OCI-LY7 (cell line): ENCODE data around the gene ZNF148. TPM values are rescaled to one million over a fixed set of nuclear protein-coding genes. Genes with fewer than 3 reads are reported as not detected.

Experiments used
- BruUV-seq: library from RNA; stranded (reverse); fragments of 400-500 nt; replicated peaks from 2 replicates; lab custom pipeline; 2021; lab: Mats Ljungman, UMichigan
- CTCF ChIA-PET: fragments of 300-600 bp; sonication (Branson Sonifier 250); formaldehyde crosslinking; loops from one replicate; lab custom pipeline; 2022; ENCODE audit warnings: antibody characterized with exemption; ENCODE audit not compliant: unreplicated experiment; lab: Charles Lee
- POLR2A ChIA-PET: fragments of 300-600 bp; sonication (Branson Sonifier 250); formaldehyde crosslinking; loops from one replicate; lab custom pipeline; 2022; ENCODE audit warnings: antibody characterized with exemption; lab: Charles Lee
- DNase-seq: peaks from one replicate; pipeline ENCODE4 v3.0.0-alpha.2; 2015; ENCODE audit warnings: low spot score
- H2AFZ ChIP-seq: fragments of 200-600 bp; sonication (generic), shearing (Covaris generic); 2 replicates; pipeline ENCODE4 v1.6.1; 2014; ENCODE audit warnings: mild to moderate bottlenecking, antibody characterized with exemption, low read length, moderate library complexity
- H3K27ac ChIP-seq: fragments of 200-600 bp; sonication (generic); 2 replicates; pipeline ENCODE4 v1.5.1; 2014; ENCODE audit warnings: mixed run types, low read depth, mild to moderate bottlenecking, moderate library complexity, low read length, inconsistent platforms; ENCODE audit not compliant: poor library complexity, severe bottlenecking
- H3K36me3 ChIP-seq: fragments of 200-600 bp; sonication (generic); 2 replicates; pipeline ENCODE4 v1.6.1; 2014; ENCODE audit warnings: mild to moderate bottlenecking, antibody characterized with exemption, low read length, moderate library complexity, mixed read lengths; ENCODE audit not compliant: insufficient read depth
- H3K4me1 ChIP-seq: fragments of 200-600 bp; sonication (generic); 2 replicates; pipeline ENCODE4 v1.5.1; 2014; ENCODE audit warnings: mild to moderate bottlenecking, low read length; ENCODE audit not compliant: insufficient read depth, poor library complexity, severe bottlenecking
- H3K4me2 ChIP-seq: fragments of 200-600 bp; sonication (generic); 2 replicates; pipeline ENCODE4 v1.6.1; 2014; ENCODE audit warnings: mild to moderate bottlenecking, low read length
- H3K4me3 ChIP-seq: fragments of 200-600 bp; sonication (generic); 2 replicates; pipeline ENCODE4 v1.5.1; 2014; ENCODE audit warnings: mild to moderate bottlenecking, low read depth, low read length; ENCODE audit not compliant: poor library complexity, severe bottlenecking
- H3K79me2 ChIP-seq: fragments of 200-600 bp; sonication (generic); 2 replicates; pipeline ENCODE4 v1.6.1; 2016; ENCODE audit warnings: low read depth, mild to moderate bottlenecking, low read length, moderate library complexity, mixed read lengths; ENCODE audit not compliant: insufficient read depth
- H3K9me2 ChIP-seq: fragments of 200-600 bp; sonication (generic); 2 replicates; pipeline ENCODE4 v1.6.1; 2016; ENCODE audit warnings: mild to moderate bottlenecking, low read length, mixed read lengths; ENCODE audit not compliant: insufficient read depth
- H3K9me3 ChIP-seq: fragments of 200-600 bp; sonication (generic); 2 replicates; pipeline ENCODE4 v1.6.1; 2014; ENCODE audit warnings: mild to moderate bottlenecking, mixed run types, low read length, mixed read lengths
- H4K20me1 ChIP-seq: fragments of 200-600 bp; sonication (generic); 2 replicates; pipeline ENCODE4 v1.6.1; 2014; ENCODE audit warnings: mild to moderate bottlenecking, antibody characterized with exemption, low read length, moderate library complexity, mixed read lengths; ENCODE audit not compliant: insufficient read depth
- EZH2phosphoT487 ChIP-seq: fragments of 200-600 bp; sonication (generic); IDR thresholded peaks from 2 replicates; pipeline ENCODE4 v1.6.1; 2018; ENCODE audit warnings: low read depth, borderline replicate concordance, mild to moderate bottlenecking, mixed run types, antibody characterized with exemption, low read length, moderate library complexity, mixed read lengths
- intact Hi-C: fragments of 100-400 bp; cut with micrococcal nuclease; formaldehyde crosslinking; loops from one replicate; pipeline ENCODE4 v1.10.0; 2022; ENCODE audit not compliant: unreplicated experiment
- total RNA-seq, 2 experiments: library from RNA; depleted of rRNA in 1 of 2; stranded (reverse); fragments of >200 nt in 1 of 2; shearing (Covaris generic) in 1 of 2; gene quantifications; 2 replicates each; pipeline ENCODE4 v1.2.3, GENCODE V29; 2014 to 2022
- TF ChIP-seq, protein P1 (sequence below): fragments of 200-600 bp; sonication (generic); conservative IDR thresholded peaks from 2 replicates; pipeline ENCODE4 v1.5.1; 2014; ENCODE audit warnings: mild to moderate bottlenecking, antibody characterized with exemption, low read length, moderate library complexity, mixed read lengths

Gene ZNF148
- total RNA-seq, 2 experiments from 2014 or later, result 19.8 to 35.4 TPM

DNA sequence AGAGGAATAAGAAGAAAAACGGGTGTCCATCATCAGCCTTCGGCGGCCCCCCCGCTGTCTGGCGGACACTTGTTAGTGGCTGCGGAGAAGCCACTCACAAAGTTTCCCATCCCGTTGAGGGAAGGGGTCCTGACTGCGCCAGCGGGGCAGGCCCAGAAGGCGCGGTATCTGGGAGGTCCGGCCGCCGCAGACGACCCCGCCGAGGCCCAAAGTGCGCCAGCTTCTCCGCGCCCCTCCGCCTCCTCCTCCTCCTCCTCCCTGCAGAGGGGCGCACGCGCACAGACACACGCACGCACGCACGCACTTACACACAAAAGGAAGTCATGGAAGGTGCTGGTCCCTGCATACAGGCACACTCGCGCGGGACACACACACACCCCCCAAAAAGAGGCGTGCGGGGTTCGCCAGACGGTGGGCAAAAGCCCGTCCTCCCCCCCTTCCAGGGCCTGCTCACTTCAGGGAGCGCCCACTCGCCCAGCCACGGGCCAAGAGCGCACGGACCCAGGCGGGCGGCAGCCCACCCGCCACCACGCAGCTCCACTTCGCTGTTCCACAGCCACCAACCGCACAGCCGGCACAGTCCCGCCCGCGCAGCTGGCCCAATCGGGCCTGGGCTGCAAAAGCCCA is 18.0 kb downstream of the ZNF148 start:
- Histone ChIP-seq H3K36me3 (peaks cover 18% of the 10 kb centered on the region; the same call in 1 of the 2 replicates), H3K4me1 (peaks cover 33% of the 10 kb centered on the region), H3K4me3 (peak overlapping the region; percentile 51), H3K9me3 (peaks cover 6% of the 10 kb centered on the region; the same call in 1 of the 2 replicates), H3K27ac (no peak overlapping the region), H3K4me2 (peak overlapping the region; percentile 72), H4K20me1 (peaks cover 33% of the 10 kb centered on the region), H3K9me2 (no peaks in the 10 kb centered on the region), H2AFZ (no peak overlapping the region), H3K79me2 (peaks cover 96% of the 10 kb centered on the region)
- no peak for DNase-seq
- BruUV-seq, result no TSS peak
- ChIA-PET CTCF (no interaction called here), POLR2A (interaction anchor here (1.6 to 1.7 kb wide), 2 partner anchors 10 to 16 kb away, joined by 3 to 6 read pairs; no protein-coding TSS in a partner anchor)
- intact Hi-C loops, result no loop called here
- TF ChIP-seq, protein P1, sequence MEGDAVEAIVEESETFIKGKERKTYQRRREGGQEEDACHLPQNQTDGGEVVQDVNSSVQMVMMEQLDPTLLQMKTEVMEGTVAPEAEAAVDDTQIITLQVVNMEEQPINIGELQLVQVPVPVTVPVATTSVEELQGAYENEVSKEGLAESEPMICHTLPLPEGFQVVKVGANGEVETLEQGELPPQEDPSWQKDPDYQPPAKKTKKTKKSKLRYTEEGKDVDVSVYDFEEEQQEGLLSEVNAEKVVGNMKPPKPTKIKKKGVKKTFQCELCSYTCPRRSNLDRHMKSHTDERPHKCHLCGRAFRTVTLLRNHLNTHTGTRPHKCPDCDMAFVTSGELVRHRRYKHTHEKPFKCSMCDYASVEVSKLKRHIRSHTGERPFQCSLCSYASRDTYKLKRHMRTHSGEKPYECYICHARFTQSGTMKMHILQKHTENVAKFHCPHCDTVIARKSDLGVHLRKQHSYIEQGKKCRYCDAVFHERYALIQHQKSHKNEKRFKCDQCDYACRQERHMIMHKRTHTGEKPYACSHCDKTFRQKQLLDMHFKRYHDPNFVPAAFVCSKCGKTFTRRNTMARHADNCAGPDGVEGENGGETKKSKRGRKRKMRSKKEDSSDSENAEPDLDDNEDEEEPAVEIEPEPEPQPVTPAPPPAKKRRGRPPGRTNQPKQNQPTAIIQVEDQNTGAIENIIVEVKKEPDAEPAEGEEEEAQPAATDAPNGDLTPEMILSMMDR, result no peak
- TF ChIP-seq EZH2phosphoT487, result no peak

DNA sequence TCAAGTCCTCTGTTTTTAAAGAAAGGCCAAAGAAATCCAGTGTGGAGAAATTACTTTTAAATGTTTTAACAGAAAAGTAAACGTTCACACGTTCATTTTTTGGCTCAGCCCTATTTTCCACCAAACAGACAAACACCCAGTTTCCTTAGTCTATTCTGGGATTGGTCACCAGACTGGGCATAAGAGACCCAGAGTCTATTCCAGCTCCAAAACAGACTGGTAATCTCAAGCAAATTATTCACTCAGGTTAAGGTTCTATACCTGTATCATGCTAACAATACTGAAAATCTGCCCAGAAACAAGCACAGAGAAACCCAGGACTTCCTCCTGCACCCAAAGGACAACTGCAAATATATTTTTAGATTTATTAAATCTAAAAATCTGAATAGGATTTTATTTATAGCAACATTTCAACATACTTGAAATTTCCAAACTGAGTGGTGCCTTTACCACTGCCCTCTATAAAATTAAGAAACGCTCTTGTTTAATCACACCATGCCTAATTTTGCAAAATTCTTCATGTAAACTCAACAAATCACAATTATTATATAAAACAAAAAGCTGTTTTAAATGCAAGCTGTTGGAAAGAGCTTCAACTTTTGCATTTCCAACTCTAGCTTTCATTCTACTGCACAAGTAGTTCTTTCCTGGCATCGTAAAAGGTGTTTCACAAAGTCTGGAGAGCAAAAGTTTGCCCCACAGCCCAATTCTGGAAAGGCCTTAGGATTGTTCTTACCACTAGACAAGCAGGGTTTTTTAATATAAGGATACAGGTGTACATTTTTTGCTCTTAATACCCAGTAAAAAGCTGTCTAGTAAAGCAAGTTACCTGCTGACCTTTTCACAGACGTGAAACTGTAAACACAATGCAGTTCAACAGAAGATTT is 18.7 kb downstream of the ZNF148 start:
- DNase-seq, result no peak
- Histone ChIP-seq H3K4me3 (peak overlapping the region; percentile 51), H3K27ac (no peak overlapping the region), H3K79me2 (peaks cover 99% of the 10 kb centered on the region), H3K9me3 (peaks cover 6% of the 10 kb centered on the region; the same call in 1 of the 2 replicates), H3K36me3 (peaks cover 20% of the 10 kb centered on the region), H3K9me2 (no peaks in the 10 kb centered on the region), H4K20me1 (peaks cover 33% of the 10 kb centered on the region), H3K4me1 (peaks cover 41% of the 10 kb centered on the region), H2AFZ (no peak overlapping the region), H3K4me2 (peak overlapping the region; percentile 72)
- BruUV-seq, result no TSS peak
- ChIA-PET POLR2A (interaction anchor here (1.7 kb wide), 1 partner anchor 11 kb away, joined by 3 read pairs; no protein-coding TSS in a partner anchor), CTCF (no interaction called here)
- intact Hi-C loops, result no loop called here
- TF ChIP-seq EZH2phosphoT487, result no peak
- TF ChIP-seq, protein P1, result no peak
